ENCODE data around the gene QKI. TPM values are rescaled to one million over a fixed set of nuclear protein-coding genes. Genes with fewer than 3 reads are reported as not detected.
A peak's percentile ranks its signal among the peaks of the same experiment; 100 is the strongest.

Gene QKI
- total RNA-seq, 1 donor from 2014 or later, result 290 TPM

- Mint-ChIP-seq H3K27me3 (ENCODE audit: unreplicated experiment) (no peaks in the 10 kb centered on the region), H3K9me3 (ENCODE audit: unreplicated experiment) (no peaks in the 10 kb centered on the region), H3K4me1 (ENCODE audit: unreplicated experiment) (peaks cover 19% of the 10 kb centered on the region), H3K4me3 (ENCODE audit: unreplicated experiment) (peak overlapping the region; percentile 76), H3K27ac (ENCODE audit: unreplicated experiment) (peak overlapping the region; percentile 89), H3K36me3 (ENCODE audit: unreplicated experiment) (peaks cover 10% of the 10 kb centered on the region)
- peak; percentile 97 for DNase-seq (ENCODE audit: extremely low spot score, unreplicated experiment)
- peak; percentile 6 for TF ChIP-seq CTCF (IDR thresholded peaks at IDR 0.05)
Observed at GRCh38 chr6:163413345-163414116, 987 bp upstream of the QKI start.

GRCh38 chr6:163414946-163415619, 565 bp downstream of the QKI start:
- no peaks in the 10 kb centered on the region for H3K9me3 Mint-ChIP-seq (ENCODE audit: unreplicated experiment)
- H3K4me1 Mint-ChIP-seq (ENCODE audit: unreplicated experiment), result peaks cover 34% of the 10 kb centered on the region
- no peaks in the 10 kb centered on the region for H3K27me3 Mint-ChIP-seq (ENCODE audit: unreplicated experiment)
- peaks cover 10% of the 10 kb centered on the region for H3K36me3 Mint-ChIP-seq (ENCODE audit: unreplicated experiment)
- TF ChIP-seq CTCF (IDR thresholded peaks at IDR 0.05), result no peak
- peak overlapping the region; percentile 72 for H3K27ac Mint-ChIP-seq (ENCODE audit: unreplicated experiment)
- H3K4me3 Mint-ChIP-seq (ENCODE audit: unreplicated experiment), result peak overlapping the region; percentile 76
- DNase-seq (ENCODE audit: extremely low spot score, unreplicated experiment), result no peak

- TF ChIP-seq CTCF (IDR thresholded peaks at IDR 0.05), result no peak
- peak overlapping the region; percentile 91 for H3K4me3 Mint-ChIP-seq (ENCODE audit: unreplicated experiment)
- H3K4me1 Mint-ChIP-seq (ENCODE audit: unreplicated experiment), result peaks cover 42% of the 10 kb centered on the region
- H3K9me3 Mint-ChIP-seq (ENCODE audit: unreplicated experiment), result no peaks in the 10 kb centered on the region
- peaks cover 10% of the 10 kb centered on the region for H3K36me3 Mint-ChIP-seq (ENCODE audit: unreplicated experiment)
- DNase-seq (ENCODE audit: extremely low spot score, unreplicated experiment), result no peak
- no peaks in the 10 kb centered on the region for H3K27me3 Mint-ChIP-seq (ENCODE audit: unreplicated experiment)
- peak overlapping the region; percentile 93 for H3K27ac Mint-ChIP-seq (ENCODE audit: unreplicated experiment)
Observed at GRCh38 chr6:163415620-163416556, 1.4 kb downstream of the QKI start.

GRCh38 chr6:163416557-163417253, 2.2 kb downstream of the QKI start:
- peaks cover 46% of the 10 kb centered on the region for H3K4me1 Mint-ChIP-seq (ENCODE audit: unreplicated experiment)
- peak overlapping the region; percentile 91 for H3K4me3 Mint-ChIP-seq (ENCODE audit: unreplicated experiment)
- no peak for DNase-seq (ENCODE audit: extremely low spot score, unreplicated experiment)
- TF ChIP-seq CTCF (IDR thresholded peaks at IDR 0.05), result peak; percentile 74
- peak overlapping the region; percentile 93 for H3K27ac Mint-ChIP-seq (ENCODE audit: unreplicated experiment)
- no peaks in the 10 kb centered on the region for H3K9me3 Mint-ChIP-seq (ENCODE audit: unreplicated experiment)
- H3K36me3 Mint-ChIP-seq (ENCODE audit: unreplicated experiment), result peaks cover 4% of the 10 kb centered on the region
- H3K27me3 Mint-ChIP-seq (ENCODE audit: unreplicated experiment), result no peaks in the 10 kb centered on the region

Data from osteocyte (in vitro differentiated cells).